GM21447 (cell line): ENCODE results near the gene C14orf119.

ENCODE experiments used
- ATAC-seq: cut with Tn5 transposase; IDR thresholded peaks from one replicate; pipeline ENCODE4 v1.9.1; 2021; ENCODE audit not compliant: unreplicated experiment

C14orf119 gene

GRCh38 chr14:23095196-23096108, at the start of gene C14orf119:
C14orf119 (plus strand) TSS chr14:23095505; CDS start chr14:23097659, 2,154 bp downstream.
- ATAC-seq, result peak; percentile 87

GRCh38 chr14:23047034-23047634, 48.2 kb upstream of the C14orf119 start:
- no peak for ATAC-seq

GRCh38 chr14:23047751-23048693, 47.3 kb upstream of the C14orf119 start:
- no peak for ATAC-seq

GRCh38 chr14:23049011-23049410, 46.3 kb upstream of the C14orf119 start:
- no peak for ATAC-seq

- no peak for ATAC-seq
Observed at GRCh38 chr14:23051141-23052057, 43.9 kb upstream of the C14orf119 start.

- no peak for ATAC-seq
Observed at GRCh38 chr14:23052182-23052623, 43.1 kb upstream of the C14orf119 start.

GRCh38 chr14:23052671-23053070, 42.6 kb upstream of the C14orf119 start:
- no peak for ATAC-seq

GRCh38 chr14:23053426-23053825, 41.9 kb upstream of the C14orf119 start:
- no peak for ATAC-seq

- ATAC-seq, result no peak
Observed at GRCh38 chr14:23054000-23054811, 41.1 kb upstream of the C14orf119 start.

- ATAC-seq, result no peak
Observed at GRCh38 chr14:23055147-23055550, 40.2 kb upstream of the C14orf119 start.

- ATAC-seq, result no peak
Observed at GRCh38 chr14:23055621-23056144, 39.6 kb upstream of the C14orf119 start.

- peak; percentile 56 for ATAC-seq
Observed at GRCh38 chr14:23056145-23056955, 39.0 kb upstream of the C14orf119 start.

GRCh38 chr14:23056956-23057756, 38.1 kb upstream of the C14orf119 start, which contains the start of gene CDH24:
CDH24 (minus strand) TSS chr14:23057520; CDS start chr14:23055733, 1,787 bp downstream.
- ATAC-seq, result peak; percentile 43

- peak; percentile 69 for ATAC-seq
Observed at GRCh38 chr14:23057757-23058653, 37.3 kb upstream of the C14orf119 start.

GRCh38 chr14:23058654-23059504, 36.4 kb upstream of the C14orf119 start:
- ATAC-seq, result no peak
